Measurements from ENCODE around the gene CELF2.
"Not testable (repeated sequence)": the region's sequence is repeated elsewhere in the genome, so short reads cannot be mapped to it uniquely, and the experiment has no call there.

Gene CELF2

DNA sequence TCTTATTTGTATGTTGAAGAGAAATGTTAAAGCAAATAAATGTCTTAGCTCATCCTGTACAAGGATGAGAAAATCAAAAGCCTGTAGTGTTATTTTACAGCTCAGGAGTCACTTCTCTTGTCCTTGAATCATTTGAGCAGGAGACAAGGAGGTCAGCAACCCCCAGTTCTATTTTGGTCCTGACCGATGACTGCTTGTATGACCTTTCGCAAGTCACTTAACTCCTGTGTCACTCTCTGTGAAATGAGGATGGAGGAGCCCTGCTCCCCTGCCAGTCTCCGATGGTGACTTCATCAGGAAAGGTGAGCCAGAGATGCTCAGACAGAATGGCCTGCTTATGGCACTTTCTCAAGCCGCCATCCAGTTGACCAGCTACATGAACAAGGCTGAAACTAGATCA is 101.0 kb downstream of the CELF2 start:
- no peak for TF ChIP-seq BACH2 (CRISPR knock-in tag; IDR thresholded peaks at IDR 0.05; ENCODE audit: borderline replicate concordance)
- no peak for TF ChIP-seq ISL1 (CRISPR knock-in tag; IDR thresholded peaks at IDR 0.05)
- TF ChIP-seq ZC3H10 (CRISPR knock-in tag; IDR thresholded peaks at IDR 0.05), result no peak
- no peak for TF ChIP-seq ZNF70 (CRISPR knock-in tag; IDR thresholded peaks at IDR 0.05)
- ATAC-seq, result no peak

DNA sequence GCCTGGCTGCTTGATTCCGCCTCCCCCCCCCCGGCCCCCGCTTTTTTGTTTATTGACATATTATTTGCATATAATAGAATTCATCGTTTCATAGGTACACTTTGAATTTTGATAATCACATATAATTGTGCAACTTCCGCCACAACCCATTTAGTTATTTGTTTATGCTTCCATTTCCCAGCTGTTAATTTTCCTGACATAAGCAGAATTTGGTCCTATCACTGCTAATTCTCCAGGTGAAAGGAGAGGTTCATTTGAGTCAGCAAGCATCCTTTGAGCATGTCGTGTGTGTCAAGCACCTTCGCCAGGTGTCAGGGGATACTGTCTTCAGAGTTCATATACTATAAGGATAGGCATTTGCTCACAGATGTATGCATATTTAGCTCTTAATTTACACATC is 102.2 kb downstream of the CELF2 start:
- TF ChIP-seq, protein P1, sequence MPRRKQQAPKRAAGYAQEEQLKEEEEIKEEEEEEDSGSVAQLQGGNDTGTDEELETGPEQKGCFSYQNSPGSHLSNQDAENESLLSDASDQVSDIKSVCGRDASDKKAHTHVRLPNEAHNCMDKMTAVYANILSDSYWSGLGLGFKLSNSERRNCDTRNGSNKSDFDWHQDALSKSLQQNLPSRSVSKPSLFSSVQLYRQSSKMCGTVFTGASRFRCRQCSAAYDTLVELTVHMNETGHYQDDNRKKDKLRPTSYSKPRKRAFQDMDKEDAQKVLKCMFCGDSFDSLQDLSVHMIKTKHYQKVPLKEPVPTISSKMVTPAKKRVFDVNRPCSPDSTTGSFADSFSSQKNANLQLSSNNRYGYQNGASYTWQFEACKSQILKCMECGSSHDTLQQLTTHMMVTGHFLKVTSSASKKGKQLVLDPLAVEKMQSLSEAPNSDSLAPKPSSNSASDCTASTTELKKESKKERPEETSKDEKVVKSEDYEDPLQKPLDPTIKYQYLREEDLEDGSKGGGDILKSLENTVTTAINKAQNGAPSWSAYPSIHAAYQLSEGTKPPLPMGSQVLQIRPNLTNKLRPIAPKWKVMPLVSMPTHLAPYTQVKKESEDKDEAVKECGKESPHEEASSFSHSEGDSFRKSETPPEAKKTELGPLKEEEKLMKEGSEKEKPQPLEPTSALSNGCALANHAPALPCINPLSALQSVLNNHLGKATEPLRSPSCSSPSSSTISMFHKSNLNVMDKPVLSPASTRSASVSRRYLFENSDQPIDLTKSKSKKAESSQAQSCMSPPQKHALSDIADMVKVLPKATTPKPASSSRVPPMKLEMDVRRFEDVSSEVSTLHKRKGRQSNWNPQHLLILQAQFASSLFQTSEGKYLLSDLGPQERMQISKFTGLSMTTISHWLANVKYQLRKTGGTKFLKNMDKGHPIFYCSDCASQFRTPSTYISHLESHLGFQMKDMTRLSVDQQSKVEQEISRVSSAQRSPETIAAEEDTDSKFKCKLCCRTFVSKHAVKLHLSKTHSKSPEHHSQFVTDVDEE (CRISPR knock-in tag; IDR thresholded peaks at IDR 0.05), result no peak
- TF ChIP-seq TOX (CRISPR knock-in tag; IDR thresholded peaks at IDR 0.05; ENCODE audit: borderline replicate concordance) (no peak), ZC3H10 (CRISPR knock-in tag; IDR thresholded peaks at IDR 0.05) (no peak), ZFP3 (CRISPR knock-in tag; IDR thresholded peaks at IDR 0.05) (no peak)
- no peak for ATAC-seq

DNA sequence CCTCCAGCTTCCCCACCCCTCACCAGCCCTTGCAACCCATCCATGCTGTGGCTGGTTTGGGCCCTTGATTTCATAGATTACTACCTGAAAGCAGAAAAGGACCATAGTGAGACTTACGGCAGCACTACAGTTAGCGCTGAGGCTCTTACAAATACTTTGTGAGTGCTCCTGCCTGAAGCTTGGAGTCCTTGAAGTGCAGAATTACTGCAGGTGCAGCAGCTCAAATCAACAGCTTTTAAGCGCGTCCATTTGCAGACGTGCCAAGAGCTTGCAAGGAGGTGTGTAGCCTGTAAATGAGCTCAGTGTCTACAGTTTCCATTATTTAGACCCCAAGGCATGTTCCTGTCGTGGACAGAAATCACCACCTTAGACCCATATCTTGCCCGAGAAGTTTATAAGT is 103.0 kb downstream of the CELF2 start:
- no peak for ATAC-seq
- no peak for TF ChIP-seq ZFP30 (CRISPR knock-in tag; IDR thresholded peaks at IDR 0.05)
- TF ChIP-seq, protein P2, sequence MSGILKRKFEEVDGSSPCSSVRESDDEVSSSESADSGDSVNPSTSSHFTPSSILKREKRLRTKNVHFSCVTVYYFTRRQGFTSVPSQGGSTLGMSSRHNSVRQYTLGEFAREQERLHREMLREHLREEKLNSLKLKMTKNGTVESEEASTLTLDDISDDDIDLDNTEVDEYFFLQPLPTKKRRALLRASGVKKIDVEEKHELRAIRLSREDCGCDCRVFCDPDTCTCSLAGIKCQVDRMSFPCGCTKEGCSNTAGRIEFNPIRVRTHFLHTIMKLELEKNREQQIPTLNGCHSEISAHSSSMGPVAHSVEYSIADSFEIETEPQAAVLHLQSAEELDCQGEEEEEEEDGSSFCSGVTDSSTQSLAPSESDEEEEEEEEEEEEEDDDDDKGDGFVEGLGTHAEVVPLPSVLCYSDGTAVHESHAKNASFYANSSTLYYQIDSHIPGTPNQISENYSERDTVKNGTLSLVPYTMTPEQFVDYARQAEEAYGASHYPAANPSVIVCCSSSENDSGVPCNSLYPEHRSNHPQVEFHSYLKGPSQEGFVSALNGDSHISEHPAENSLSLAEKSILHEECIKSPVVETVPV (CRISPR knock-in tag; IDR thresholded peaks at IDR 0.05), result no peak
- TF ChIP-seq, protein P3, sequence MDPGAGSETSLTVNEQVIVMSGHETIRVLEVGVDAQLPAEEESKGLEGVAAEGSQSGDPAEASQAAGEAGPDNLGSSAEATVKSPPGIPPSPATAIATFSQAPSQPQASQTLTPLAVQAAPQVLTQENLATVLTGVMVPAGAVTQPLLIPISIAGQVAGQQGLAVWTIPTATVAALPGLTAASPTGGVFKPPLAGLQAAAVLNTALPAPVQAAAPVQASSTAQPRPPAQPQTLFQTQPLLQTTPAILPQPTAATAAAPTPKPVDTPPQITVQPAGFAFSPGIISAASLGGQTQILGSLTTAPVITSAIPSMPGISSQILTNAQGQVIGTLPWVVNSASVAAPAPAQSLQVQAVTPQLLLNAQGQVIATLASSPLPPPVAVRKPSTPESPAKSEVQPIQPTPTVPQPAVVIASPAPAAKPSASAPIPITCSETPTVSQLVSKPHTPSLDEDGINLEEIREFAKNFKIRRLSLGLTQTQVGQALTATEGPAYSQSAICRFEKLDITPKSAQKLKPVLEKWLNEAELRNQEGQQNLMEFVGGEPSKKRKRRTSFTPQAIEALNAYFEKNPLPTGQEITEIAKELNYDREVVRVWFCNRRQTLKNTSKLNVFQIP (CRISPR knock-in tag; IDR thresholded peaks at IDR 0.05; ENCODE audit: borderline replicate concordance, low read depth), result no peak
- TF ChIP-seq OSR1 (CRISPR knock-in tag; IDR thresholded peaks at IDR 0.05), result no peak
- TF ChIP-seq, protein P4, sequence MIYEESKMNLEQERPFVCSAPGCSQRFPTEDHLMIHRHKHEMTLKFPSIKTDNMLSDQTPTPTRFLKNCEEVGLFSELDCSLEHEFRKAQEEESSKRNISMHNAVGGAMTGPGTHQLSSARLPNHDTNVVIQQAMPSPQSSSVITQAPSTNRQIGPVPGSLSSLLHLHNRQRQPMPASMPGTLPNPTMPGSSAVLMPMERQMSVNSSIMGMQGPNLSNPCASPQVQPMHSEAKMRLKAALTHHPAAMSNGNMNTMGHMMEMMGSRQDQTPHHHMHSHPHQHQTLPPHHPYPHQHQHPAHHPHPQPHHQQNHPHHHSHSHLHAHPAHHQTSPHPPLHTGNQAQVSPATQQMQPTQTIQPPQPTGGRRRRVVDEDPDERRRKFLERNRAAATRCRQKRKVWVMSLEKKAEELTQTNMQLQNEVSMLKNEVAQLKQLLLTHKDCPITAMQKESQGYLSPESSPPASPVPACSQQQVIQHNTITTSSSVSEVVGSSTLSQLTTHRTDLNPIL (CRISPR knock-in tag; IDR thresholded peaks at IDR 0.05; ENCODE audit: low read depth), result no peak
- no peak for TF ChIP-seq PPARA (CRISPR knock-in tag; IDR thresholded peaks at IDR 0.05; ENCODE audit: borderline replicate concordance)
- no peak for TF ChIP-seq ZNF8 (CRISPR knock-in tag; IDR thresholded peaks at IDR 0.05)
- TF ChIP-seq RARB (CRISPR knock-in tag; IDR thresholded peaks at IDR 0.05), result no peak
- no peak for TF ChIP-seq ZNF565 (CRISPR knock-in tag; conservative IDR thresholded peaks at IDR 0.05; ENCODE audit: low read depth)
- TF ChIP-seq BACH2 (CRISPR knock-in tag; IDR thresholded peaks at IDR 0.05; ENCODE audit: borderline replicate concordance), result no peak

DNA sequence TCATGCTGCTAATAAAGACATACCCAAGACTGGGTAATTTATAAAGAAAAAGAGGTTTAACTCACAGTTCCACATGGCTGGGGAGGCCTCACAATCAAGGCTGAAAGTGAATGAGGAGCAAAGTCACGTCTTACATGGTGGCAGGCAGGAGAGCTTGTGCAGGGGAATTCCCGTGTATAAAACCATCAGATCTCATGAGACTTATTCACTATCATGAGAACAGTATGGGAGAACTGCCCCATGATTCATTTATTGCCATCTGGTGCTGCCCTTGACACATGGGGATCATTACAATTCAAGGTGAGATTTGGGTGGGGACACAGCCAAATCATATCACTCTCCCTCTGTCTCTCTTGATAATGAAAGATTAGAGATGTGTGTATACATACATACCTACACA is 106.2 kb downstream of the CELF2 start:
- ATAC-seq, result not testable (repeated sequence)

DNA sequence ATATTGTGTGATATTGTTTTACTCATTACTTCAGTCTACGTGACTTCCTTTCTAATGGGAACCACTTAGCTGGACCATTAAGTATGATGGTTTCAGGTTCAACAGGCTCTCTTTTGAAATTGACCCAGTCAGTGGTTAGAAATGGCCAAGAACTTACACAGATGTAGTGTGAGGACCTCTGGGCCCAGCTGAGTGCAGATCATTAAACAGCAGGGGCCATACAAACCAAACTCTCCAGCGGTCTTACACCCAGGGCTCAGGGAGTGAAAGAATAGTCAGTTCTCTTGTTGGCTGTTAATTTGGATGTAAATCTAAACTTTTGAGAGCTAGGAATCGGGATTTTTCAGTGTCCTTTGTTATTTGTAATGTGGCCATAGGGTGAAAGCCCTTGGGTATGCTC is 107.3 kb downstream of the CELF2 start:
- no peak for ATAC-seq
- TF ChIP-seq ZC3H10 (CRISPR knock-in tag; IDR thresholded peaks at IDR 0.05) (no peak), ZNF8 (CRISPR knock-in tag; IDR thresholded peaks at IDR 0.05) (no peak), ZFP3 (CRISPR knock-in tag; IDR thresholded peaks at IDR 0.05) (no peak), ESRRG (CRISPR knock-in tag; IDR thresholded peaks at IDR 0.05) (no peak), CSDC2 (CRISPR knock-in tag; IDR thresholded peaks at IDR 0.05) (no peak), ZNF70 (CRISPR knock-in tag; IDR thresholded peaks at IDR 0.05) (no peak)
- TF ChIP-seq, protein P5, sequence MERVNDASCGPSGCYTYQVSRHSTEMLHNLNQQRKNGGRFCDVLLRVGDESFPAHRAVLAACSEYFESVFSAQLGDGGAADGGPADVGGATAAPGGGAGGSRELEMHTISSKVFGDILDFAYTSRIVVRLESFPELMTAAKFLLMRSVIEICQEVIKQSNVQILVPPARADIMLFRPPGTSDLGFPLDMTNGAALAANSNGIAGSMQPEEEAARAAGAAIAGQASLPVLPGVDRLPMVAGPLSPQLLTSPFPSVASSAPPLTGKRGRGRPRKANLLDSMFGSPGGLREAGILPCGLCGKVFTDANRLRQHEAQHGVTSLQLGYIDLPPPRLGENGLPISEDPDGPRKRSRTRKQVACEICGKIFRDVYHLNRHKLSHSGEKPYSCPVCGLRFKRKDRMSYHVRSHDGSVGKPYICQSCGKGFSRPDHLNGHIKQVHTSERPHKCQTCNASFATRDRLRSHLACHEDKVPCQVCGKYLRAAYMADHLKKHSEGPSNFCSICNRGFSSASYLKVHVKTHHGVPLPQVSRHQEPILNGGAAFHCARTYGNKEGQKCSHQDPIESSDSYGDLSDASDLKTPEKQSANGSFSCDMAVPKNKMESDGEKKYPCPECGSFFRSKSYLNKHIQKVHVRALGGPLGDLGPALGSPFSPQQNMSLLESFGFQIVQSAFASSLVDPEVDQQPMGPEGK (CRISPR knock-in tag; IDR thresholded peaks at IDR 0.05; ENCODE audit: borderline replicate concordance), result no peak
- TF ChIP-seq, protein P2 (CRISPR knock-in tag; IDR thresholded peaks at IDR 0.05), result no peak

DNA sequence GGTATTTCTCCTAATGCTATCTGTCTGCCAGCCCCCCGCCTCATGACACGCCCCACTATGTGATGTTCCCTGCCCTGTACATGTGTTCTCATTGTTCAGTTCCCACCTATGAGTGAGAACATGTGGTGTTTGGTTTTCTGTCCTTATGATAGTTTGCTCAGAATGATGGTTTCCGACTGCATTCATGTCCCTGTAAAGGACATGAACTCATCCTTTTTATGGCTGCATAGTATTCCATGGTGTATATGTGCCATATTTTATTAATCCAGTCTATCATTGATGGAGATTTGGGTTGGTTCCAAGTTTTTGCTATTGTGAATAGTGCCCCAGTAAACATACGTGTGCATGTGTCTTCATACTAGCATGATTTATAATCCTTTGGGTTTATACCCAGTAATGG is 109.3 kb downstream of the CELF2 start:
- not testable (repeated sequence) for ATAC-seq

All from SK-N-SH treated with all-trans-retinoic acid at 6 μM for 48 hours (cell line).